GM12892 (cell line): ENCODE data around the gene ZNF680. TPM values are rescaled to one million over a fixed set of nuclear protein-coding genes. Genes with fewer than 3 reads are reported as not detected.

ENCODE experiments used
- DNase-seq: peaks from one replicate; pipeline ENCODE4 v3.0.0; 2011; ENCODE audit not compliant: insufficient read length
- FAIRE-seq: peaks from 2 replicates; lab custom pipeline; 2011; peaks lifted over from hg19 to GRCh38; lab: Jason Lieb, UNC
- POLR2A ChIP-seq: IDR thresholded peaks from 2 replicates; pipeline ENCODE4 v1.6.1; 2011; ENCODE audit warnings: low read depth, low read length, control low read depth
- POLR2AphosphoS5 ChIP-seq: IDR thresholded peaks from 2 replicates; pipeline ENCODE4 v1.6.1; 2011; ENCODE audit warnings: low read depth, low read length, control low read depth
- TAF1 ChIP-seq: IDR thresholded peaks from 2 replicates; pipeline ENCODE4 v1.6.1; 2011; ENCODE audit warnings: low read depth, mild to moderate bottlenecking, control low read depth, low read length, borderline replicate concordance
- polyA plus RNA-seq: library from polyadenylated mRNA; unstranded; fragments of >200 nt; gene quantifications from one replicate; pipeline ENCODE4 v1.2.1, GENCODE V29; 2012; ENCODE audit warnings: missing spikeins, inconsistent platforms; ENCODE audit not compliant: missing spikeins

Gene ZNF680
- 9.8 TPM for polyA plus RNA-seq

GRCh38 chr7:64562626-64563278 is at the start of gene ZNF680:
ZNF680 (minus strand) TSS chr7:64563071; CDS start chr7:64562954, 117 bp downstream.
- DNase-seq (peak; percentile 69), FAIRE-seq (peak; percentile 83)
- TF ChIP-seq POLR2A (peak; percentile 83), TAF1 (no peak), POLR2AphosphoS5 (peak; percentile 73)

GRCh38 chr7:64612452-64612851 is 49.6 kb upstream of the ZNF680 start:
- TF ChIP-seq TAF1, result no peak
- TF ChIP-seq POLR2A, result no peak
- TF ChIP-seq POLR2AphosphoS5, result no peak
- DNase-seq (no peak), FAIRE-seq (no peak)

GRCh38 chr7:64611717-64612116 is 48.8 kb upstream of the ZNF680 start:
- no peak for DNase-seq
- TF ChIP-seq POLR2A, result no peak
- no peak for TF ChIP-seq TAF1
- TF ChIP-seq POLR2AphosphoS5, result no peak
- FAIRE-seq, result no peak

GRCh38 chr7:64610997-64611396 is 48.1 kb upstream of the ZNF680 start:
- no peak for TF ChIP-seq TAF1
- no peak for TF ChIP-seq POLR2AphosphoS5
- no peak for TF ChIP-seq POLR2A
- DNase-seq (no peak), FAIRE-seq (no peak)

- no peak for FAIRE-seq
These were observed 45.4 kb upstream of the ZNF680 start for GRCh38 chr7:64608116-64608910.

GRCh38 chr7:64606385-64606784 is 43.5 kb upstream of the ZNF680 start:
- no peak for FAIRE-seq
- no peak for DNase-seq
- TF ChIP-seq TAF1 (no peak), POLR2AphosphoS5 (no peak), POLR2A (no peak)

More at GRCh38 chr7:64608116-64608910, 45.4 kb upstream of the ZNF680 start:
- no peak for DNase-seq
- TF ChIP-seq POLR2AphosphoS5 (no peak), POLR2A (no peak), TAF1 (no peak)

GRCh38 chr7:64603271-64603670 is 40.4 kb upstream of the ZNF680 start:
- no peak for TF ChIP-seq POLR2A
- no peak for TF ChIP-seq TAF1
- no peak for TF ChIP-seq POLR2AphosphoS5

GRCh38 chr7:64602518-64602917 is 39.6 kb upstream of the ZNF680 start:
- DNase-seq (no peak), FAIRE-seq (no peak)
- TF ChIP-seq POLR2AphosphoS5, result no peak
- no peak for TF ChIP-seq POLR2A
- TF ChIP-seq TAF1, result no peak

More at GRCh38 chr7:64603271-64603670, 40.4 kb upstream of the ZNF680 start:
- DNase-seq (no peak), FAIRE-seq (no peak)

- FAIRE-seq, result no peak
- DNase-seq, result no peak
- TF ChIP-seq POLR2A, result no peak
- TF ChIP-seq TAF1, result no peak
- no peak for TF ChIP-seq POLR2AphosphoS5
These were observed 39.2 kb upstream of the ZNF680 start for GRCh38 chr7:64602086-64602485.

GRCh38 chr7:64599359-64599758 is 36.5 kb upstream of the ZNF680 start:
- TF ChIP-seq POLR2AphosphoS5, result no peak
- TF ChIP-seq POLR2A, result no peak
- TF ChIP-seq TAF1, result no peak
- DNase-seq (no peak), FAIRE-seq (no peak)

GRCh38 chr7:64590971-64591370 is 28.1 kb upstream of the ZNF680 start:
- DNase-seq, result no peak

More at GRCh38 chr7:64590971-64591370, 28.1 kb upstream of the ZNF680 start:
- no peak for TF ChIP-seq POLR2AphosphoS5
- no peak for TF ChIP-seq POLR2A
- TF ChIP-seq TAF1, result no peak
- no peak for FAIRE-seq
